Vagina (tissue), 2 donors: Measurements from ENCODE around the gene ATXN1.

Experiments
- POLR2A ChIP-seq, 2 donors: fragments of 450-650 bp; IDR thresholded peaks; one replicate each; pipeline ENCODE4 v1.6.1; 2017; ENCODE audit warnings: antibody characterized with exemption in 2 of 2, mild to moderate bottlenecking in 2 of 2, moderate library complexity in 2 of 2
- TF ChIP-seq, protein P1 (sequence below), 3 experiments: fragments of 450-650 bp in 2 of 3; fragments of 200-600 bp in 1 of 3; sonication (generic) in 1 of 3; IDR thresholded peaks; one replicate each; pipeline ENCODE4 v1.5.1; 2017 to 2019; ENCODE audit warnings: antibody characterized with exemption in 3 of 3, mild to moderate bottlenecking in 2 of 3, moderate library complexity in 2 of 3

DNA sequence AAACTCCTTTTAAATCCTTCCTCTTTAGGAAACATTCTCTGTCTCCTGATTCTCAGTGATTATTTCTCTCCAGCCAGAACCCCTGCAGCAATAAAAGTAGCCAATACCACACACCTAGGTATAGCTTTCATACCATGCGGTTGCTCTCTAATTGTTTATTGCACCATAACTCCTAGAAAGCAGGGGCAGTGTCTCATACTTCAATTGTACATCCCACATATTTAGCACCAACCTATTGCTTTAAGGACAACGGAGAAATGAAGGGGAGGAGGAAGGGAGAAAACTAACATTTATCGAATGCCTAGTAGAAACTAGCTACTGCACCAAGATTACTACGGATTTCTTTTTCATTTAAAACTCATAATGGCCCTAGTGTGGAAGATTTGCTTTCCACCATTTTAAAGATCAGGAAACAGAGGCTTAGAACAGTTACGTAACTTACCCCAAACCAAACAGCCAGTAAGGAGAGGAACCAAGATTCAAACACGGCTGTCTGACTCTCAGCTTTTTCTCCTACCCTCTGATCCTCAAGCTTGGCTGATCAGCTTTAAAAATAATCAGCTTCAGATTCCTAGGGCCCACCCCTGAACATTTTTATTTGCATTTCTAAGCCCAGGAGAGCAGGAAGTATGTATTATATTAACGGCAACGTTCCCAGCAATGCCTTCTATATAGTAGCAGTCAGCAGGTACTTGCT, 43.4 kb upstream of the ATXN1 start:
- TF ChIP-seq, protein P1, sequence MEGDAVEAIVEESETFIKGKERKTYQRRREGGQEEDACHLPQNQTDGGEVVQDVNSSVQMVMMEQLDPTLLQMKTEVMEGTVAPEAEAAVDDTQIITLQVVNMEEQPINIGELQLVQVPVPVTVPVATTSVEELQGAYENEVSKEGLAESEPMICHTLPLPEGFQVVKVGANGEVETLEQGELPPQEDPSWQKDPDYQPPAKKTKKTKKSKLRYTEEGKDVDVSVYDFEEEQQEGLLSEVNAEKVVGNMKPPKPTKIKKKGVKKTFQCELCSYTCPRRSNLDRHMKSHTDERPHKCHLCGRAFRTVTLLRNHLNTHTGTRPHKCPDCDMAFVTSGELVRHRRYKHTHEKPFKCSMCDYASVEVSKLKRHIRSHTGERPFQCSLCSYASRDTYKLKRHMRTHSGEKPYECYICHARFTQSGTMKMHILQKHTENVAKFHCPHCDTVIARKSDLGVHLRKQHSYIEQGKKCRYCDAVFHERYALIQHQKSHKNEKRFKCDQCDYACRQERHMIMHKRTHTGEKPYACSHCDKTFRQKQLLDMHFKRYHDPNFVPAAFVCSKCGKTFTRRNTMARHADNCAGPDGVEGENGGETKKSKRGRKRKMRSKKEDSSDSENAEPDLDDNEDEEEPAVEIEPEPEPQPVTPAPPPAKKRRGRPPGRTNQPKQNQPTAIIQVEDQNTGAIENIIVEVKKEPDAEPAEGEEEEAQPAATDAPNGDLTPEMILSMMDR (IDR thresholded peaks at IDR 0.05), result no peak
- no peak for TF ChIP-seq POLR2A (IDR thresholded peaks at IDR 0.05)
